GM19455 (cell line): Measurements from ENCODE around the gene JMJD1C.
"Not testable (repeated sequence)": the region's sequence is repeated elsewhere in the genome, so short reads cannot be mapped to it uniquely, and the experiment has no call there.

ENCODE experiments used
- ATAC-seq: cut with Tn5 transposase; IDR thresholded peaks from one replicate; pipeline ENCODE4 v1.9.1; 2021; ENCODE audit not compliant: unreplicated experiment

The JMJD1C gene

DNA sequence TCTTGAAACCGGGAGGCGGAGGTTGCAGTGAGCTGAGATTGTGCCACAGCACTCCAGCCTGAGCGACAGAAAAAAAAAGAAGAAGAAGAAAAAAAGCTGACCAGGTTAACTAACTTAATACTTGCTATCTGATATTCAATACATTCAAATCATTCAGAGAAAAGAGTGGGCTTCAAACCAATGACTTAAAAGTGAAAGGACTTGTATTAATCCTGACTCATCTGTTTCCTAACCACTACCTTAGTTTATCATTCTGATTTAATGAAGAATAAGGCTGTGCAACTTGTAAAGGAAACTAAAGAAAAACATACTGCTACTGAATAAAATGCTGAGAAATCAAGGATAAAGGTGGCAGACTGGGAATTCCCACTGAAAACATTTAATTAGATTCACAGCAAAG lies 204.3 kb downstream of the JMJD1C start:
- ATAC-seq, result no peak

DNA sequence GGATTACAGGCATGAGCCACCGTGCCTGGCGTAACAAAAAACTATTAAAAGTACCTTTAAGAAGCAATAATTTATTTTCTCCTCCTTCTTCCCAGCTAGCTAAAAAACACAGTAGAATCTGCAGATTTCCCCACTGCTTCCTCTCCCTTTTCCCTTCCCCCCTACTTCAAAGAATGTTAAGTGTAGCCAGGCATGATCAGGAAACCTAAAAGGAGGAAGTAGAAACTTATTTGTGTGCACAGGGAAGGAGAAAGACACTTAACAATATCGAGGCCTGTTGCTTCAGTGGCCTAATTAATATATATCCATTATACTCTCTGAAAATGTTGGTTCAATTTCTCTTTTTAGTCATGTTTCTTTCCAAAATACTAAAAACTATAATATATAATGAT lies 204.9 kb downstream of the JMJD1C start:
- ATAC-seq, result no peak

DNA sequence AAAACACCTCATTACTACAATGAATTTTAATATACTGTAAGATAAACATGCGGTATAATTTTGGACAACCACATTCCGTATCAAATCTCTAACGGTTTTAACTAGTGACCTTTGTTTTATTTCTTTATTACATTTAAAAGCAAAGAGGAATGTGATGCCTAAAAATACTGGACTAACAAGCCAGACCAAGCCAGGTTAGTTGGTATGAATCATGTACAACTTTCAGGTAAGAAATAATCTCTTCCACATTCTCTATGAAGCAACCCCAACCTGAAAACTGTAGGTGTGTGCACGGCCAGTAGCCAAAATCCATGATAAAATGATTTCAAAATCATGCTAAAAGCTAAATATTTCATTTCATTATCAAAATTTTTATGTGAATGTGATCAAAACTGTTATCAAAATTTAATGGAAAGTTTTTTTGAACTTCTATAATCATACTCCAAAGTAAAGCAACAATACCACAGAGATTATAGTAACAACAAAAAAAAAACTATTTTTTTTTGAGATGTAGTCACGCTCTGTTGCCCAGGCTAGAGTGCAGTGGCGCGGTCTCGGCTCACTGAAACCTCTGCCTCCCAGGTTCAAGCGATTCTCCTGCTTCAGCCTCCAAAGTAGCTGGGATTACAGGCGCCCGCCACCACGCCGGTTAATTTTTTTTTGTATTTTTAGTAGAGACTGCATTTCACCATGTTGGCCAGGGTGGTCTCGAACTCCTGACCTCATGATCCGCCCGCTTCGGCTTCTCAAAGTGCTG lies 205.5 kb downstream of the JMJD1C start:
- no peak for ATAC-seq

DNA sequence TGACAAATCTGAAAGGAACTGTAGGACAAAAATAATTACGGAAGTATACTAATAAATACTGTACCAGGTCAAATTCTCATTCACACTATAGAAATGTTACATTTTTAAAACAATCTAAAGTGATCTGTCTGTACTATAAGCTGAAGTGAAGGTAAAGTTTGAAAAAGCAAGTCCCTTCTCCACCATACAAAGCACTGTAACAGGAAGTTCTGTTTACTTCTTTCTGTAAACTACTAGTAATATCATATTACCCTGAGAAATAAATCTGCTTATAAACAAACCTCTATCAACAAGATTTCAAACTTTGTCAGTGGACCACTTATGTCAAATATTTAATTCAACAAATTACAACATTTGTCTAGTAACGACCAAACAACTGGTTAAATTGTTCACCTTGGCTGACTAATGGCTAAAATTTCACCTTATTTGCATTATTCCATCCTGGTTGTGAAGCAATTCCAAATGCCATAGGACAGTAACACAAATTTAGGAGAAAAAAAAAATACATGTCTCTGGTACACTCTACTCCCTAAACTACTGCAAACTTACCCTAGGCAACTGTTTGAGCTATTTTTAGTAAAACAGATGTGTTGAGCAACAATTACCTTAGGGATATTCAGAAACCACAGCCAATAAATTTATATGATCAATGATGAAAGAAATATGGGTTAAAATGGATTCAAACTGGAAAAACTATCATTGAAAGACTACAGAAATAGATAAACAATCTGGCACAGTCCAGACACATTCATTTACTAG lies 206.7 kb downstream of the JMJD1C start:
- no peak for ATAC-seq

DNA sequence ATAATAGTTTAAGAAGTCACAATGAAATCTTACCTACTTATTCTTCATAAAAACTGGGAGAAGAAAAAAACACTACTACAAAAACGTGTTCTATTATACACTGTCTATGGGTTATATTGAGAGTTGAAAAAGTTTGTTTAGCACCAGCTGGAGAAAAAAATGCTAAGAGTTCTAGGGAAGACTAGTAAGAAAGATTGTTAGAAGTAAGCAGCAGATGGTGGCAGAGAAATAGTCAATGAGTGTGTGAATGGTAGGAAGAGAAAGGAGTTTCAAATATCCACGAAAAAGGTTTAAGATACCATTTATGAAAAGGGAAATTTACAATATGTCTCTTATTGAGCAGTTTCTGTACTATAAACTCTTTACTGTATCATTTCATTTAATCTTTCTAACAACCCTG lies 208.0 kb downstream of the JMJD1C start:
- ATAC-seq, result no peak

DNA sequence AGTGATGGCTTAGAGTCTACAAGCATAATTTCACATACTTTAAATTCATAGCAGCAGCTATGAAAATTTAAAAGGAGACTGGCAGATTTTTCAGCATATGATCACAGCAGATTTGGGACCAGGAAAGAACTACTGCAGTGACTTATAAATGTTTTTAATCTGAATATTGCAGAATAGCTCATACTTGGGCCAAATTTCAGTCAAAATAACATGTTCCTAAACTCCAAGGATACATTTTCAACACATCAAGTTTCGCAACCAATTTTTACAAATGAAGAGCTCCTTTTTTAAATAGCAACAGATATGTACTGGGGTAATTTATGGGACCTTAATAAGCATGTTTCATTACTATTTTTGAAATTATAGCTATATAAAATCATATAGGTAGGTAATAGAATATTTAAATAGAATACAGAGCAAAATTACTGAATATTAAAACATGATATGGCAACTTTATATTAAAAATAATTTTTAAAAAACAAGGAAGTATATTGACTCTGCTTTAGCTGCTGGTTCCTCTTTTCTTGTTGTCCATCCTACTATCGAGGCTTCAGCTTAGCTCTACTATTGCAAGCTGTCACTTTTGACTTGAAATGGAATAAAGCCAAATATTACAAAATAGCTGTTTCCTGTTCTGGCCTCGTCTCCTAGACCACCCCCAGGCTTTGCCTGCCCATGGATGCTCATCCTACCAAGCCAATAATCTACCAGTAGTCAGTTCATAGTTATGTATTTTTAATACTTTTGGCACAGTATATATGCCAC lies 209.6 kb downstream of the JMJD1C start:
- ATAC-seq, result no peak

DNA sequence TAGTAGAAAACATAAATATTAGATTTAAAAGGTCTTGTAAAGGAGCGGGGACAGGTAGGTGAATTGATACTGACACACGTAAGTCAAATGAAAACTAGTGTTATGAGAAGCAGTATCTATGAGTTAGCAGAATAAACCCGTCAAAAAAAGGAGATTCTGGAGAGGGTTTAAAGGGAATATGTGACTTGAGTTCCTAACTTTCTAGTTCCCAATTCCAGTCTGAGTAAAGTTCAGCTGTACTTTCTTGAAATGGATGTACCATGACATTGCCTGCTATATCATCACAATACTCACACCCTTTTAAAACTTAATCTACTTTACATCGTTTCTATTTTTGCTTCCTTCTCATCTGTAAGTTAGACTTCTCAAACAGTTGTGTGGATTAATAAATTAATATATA lies 210.5 kb downstream of the JMJD1C start:
- ATAC-seq, result no peak

GRCh38 chr10:63253040-63253439 lies 212.7 kb downstream of the JMJD1C start:
- ATAC-seq, result no peak

- no peak for ATAC-seq
Measured at GRCh38 chr10:63252095-63252762, 213.5 kb downstream of the JMJD1C start.

DNA sequence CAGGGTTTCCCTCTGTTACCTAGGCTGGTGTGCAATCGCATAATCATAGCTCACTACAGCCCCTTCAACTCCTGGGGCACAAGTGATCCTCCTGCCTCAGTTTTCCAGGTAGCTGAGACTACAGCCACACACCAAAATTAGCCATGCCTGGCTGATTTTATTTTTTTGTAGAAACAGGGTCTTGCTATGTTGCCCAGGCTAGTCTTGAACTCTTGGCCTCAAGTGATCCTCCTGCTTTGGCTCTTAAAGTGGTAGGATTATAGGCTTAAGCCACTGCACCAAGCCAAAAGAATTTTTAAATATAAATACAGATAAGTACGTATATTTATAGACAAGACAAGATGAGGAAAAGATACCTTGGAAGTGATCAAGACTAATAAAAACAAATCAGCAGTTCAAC lies 215.7 kb downstream of the JMJD1C start:
- ATAC-seq, result no peak

DNA sequence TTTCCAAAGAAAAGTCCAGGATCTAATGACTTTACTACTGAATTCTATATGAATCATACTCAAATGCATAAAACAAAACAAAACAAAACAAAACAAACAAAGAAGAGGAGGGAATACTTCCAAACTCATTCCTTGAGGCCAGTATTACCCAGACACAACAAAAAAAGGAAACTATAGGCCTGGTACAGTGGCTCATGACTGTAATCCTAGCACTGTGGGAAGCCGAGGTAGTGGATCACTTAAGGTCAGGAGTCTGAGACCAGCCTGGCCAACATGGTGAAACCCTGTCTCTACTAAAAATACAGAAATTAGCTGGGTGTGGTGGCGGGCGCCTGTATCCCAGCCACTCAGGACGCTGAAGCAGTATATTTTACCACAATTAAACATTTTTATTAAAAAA lies 218.0 kb downstream of the JMJD1C start:
- no peak for ATAC-seq

GRCh38 chr10:63246356-63246755 lies 219.4 kb downstream of the JMJD1C start:
- no peak for ATAC-seq

- ATAC-seq, result peak; percentile 15
Measured at GRCh38 chr10:63241841-63242281, 223.9 kb downstream of the JMJD1C start.

- ATAC-seq, result no peak
Measured at GRCh38 chr10:63240807-63241206, 225.0 kb downstream of the JMJD1C start.

DNA sequence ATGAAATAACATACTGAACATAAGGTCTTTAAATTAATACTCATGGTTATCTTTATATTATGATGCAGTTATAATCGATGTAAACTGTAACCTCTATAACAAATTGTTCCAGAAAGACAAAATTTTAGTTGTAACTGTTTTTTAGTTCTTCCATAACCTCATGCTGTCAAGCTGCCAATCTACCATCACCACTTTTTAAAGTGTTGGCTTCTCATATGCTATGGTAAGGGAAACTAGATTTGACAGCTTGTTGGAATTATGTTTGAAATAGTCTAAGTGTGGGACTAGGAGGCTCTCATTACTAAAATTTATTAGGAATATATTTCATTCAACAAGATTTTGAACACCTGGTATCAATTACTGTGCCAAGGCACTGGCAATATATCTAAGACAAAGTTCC lies 227.3 kb downstream of the JMJD1C start:
- ATAC-seq, result no peak

DNA sequence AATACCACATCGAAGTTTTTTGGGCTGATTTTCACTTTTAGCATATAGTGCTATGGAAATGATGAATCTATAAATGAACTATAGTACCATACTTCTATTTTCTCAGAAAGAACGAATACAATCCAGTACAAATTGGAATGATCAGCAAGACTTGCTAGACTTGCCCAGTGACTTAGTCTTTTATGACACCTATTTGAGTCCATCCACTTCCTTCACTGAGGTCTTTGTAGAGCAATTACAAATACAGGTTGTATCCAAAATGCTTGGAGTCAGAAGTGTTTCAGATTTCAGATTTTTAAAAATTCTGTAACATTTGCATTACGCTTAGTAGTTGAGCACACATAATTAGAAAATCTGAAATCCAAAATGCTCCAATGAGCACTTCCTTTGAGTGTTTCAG lies 228.4 kb downstream of the JMJD1C start:
- ATAC-seq, result no peak

DNA sequence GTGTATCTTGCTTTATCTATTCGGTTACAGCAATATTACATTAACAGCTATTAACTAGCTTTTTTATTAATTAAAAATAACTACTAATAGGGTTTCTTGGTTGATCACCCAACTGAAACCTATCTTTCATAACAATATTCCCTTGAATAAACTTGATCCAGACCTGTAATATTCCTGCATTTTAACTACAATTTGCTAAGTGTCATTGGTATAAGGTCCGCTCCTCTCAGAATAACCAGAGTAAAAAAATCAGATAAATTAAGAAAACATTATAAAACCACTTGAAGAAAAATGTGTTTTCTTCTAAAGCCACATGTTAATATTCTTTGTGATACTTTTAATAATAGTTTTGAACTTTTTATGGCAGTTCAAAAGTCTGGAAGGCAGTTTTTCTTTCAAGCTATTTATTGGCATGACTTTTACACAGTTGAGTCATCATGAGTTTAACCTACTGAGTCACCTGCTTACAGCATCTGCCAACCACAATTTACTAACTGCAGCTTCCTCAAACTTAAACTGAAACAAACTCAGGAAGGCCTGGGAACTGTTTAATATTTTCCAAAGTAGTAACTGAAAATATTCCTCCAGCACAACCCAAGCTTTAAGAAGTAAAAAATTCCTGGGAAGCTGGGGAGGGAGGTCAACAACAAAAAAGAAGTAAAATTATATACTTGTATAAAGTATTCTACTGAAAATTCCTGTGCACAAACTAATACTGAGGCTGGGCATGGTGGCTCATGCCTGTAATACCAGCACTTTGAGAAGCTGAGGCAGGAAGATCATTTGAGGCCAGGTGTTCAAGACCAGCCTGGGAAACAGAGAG lies 229.5 kb downstream of the JMJD1C start:
- peak; percentile 83 for ATAC-seq

GRCh38 chr10:63235136-63235535 lies 230.6 kb downstream of the JMJD1C start:
- ATAC-seq, result not testable (repeated sequence)

DNA sequence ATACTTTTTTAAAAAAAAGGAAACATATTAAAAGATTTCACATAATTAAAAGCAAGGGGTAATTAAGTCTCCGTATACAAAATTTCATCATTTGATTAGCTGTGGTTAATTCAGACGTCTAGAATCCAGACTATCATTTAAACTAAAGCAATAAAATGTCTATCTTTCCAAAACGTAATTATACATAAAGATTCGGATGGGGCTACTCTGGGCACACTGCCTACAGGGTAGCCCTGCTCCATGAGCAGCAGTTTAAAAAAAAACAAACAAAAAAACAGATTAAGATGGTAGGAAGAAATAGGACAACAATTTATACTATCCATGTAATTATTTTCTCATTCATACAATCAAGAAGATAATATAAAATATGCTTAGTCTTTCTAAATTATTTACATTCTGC lies 236.6 kb downstream of the JMJD1C start:
- ATAC-seq, result no peak

GRCh38 chr10:63228237-63228636 lies 237.5 kb downstream of the JMJD1C start:
- no peak for ATAC-seq
